ENCODE measurements around the gene SSPN. TPM values are rescaled to one million over a fixed set of nuclear protein-coding genes. Genes with fewer than 3 reads are reported as not detected.

SSPN gene
- total RNA-seq, 1 donor from 2014 or later: 2.1 TPM

DNA sequence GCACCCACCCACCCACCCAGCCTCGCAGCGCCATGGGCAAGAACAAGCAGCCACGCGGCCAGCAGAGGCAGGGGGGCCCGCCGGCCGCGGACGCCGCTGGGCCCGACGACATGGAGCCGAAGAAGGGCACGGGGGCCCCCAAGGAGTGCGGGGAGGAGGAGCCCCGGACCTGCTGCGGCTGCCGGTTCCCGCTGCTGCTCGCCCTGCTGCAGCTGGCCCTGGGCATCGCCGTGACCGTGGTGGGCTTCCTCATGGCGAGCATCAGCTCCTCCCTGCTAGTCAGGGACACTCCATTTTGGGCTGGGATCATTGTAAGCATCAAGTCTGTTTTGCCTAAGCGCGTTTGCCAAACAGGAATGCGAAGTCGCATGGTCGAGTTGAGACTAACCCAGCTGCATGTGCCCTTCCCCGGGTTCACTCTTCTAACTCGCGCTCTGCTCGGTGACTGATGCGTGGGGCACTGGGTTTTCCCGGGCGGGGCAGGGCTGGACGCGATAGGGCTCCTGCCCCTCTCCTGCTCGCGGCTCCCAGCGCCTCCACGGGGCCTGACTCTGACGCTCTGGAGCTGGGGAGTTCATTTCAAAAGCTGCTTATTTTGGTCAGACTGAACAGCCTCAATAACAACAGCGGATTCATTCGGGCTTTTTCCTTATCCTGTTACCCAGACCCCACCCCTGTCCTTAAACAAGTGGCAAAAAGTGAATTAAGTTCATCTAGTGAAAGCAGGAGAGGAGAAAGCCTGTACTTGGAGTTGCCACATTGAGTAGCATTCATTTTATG lies 458 bp downstream of the SSPN start:
- Mint-ChIP-seq H3K9me3 (ENCODE audit: low read depth) (no peaks in the 10 kb centered on the region), H3K4me1 (ENCODE audit: low read depth) (peaks cover 6% of the 10 kb centered on the region), H3K4me3 (ENCODE audit: low read depth) (peak overlapping the region; percentile 90), H3K27me3 (peaks cover 55% of the 10 kb centered on the region), H3K27ac (peak overlapping the region; percentile 96), H3K36me3 (ENCODE audit: insufficient read depth) (no peaks in the 10 kb centered on the region)
- peak; percentile 46 for DNase-seq (ENCODE audit: low spot score, unreplicated experiment)
- TF ChIP-seq, protein P1, sequence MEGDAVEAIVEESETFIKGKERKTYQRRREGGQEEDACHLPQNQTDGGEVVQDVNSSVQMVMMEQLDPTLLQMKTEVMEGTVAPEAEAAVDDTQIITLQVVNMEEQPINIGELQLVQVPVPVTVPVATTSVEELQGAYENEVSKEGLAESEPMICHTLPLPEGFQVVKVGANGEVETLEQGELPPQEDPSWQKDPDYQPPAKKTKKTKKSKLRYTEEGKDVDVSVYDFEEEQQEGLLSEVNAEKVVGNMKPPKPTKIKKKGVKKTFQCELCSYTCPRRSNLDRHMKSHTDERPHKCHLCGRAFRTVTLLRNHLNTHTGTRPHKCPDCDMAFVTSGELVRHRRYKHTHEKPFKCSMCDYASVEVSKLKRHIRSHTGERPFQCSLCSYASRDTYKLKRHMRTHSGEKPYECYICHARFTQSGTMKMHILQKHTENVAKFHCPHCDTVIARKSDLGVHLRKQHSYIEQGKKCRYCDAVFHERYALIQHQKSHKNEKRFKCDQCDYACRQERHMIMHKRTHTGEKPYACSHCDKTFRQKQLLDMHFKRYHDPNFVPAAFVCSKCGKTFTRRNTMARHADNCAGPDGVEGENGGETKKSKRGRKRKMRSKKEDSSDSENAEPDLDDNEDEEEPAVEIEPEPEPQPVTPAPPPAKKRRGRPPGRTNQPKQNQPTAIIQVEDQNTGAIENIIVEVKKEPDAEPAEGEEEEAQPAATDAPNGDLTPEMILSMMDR (IDR thresholded peaks at IDR 0.05; ENCODE audit: unreplicated experiment): no peak

GRCh38 chr12:26196421-26196716 lies 996 bp downstream of the SSPN start:
- no peaks in the 10 kb centered on the region for H3K9me3 Mint-ChIP-seq (ENCODE audit: low read depth)
- TF ChIP-seq, protein P1 (IDR thresholded peaks at IDR 0.05; ENCODE audit: unreplicated experiment): no peak
- no peaks in the 10 kb centered on the region for H3K36me3 Mint-ChIP-seq (ENCODE audit: insufficient read depth)
- no peak for DNase-seq (ENCODE audit: low spot score, unreplicated experiment)
- H3K27ac Mint-ChIP-seq: no peak overlapping the region
- H3K4me3 Mint-ChIP-seq (ENCODE audit: low read depth): peak overlapping the region; percentile 90
- peaks cover 55% of the 10 kb centered on the region for H3K27me3 Mint-ChIP-seq
- H3K4me1 Mint-ChIP-seq (ENCODE audit: low read depth): peaks cover 6% of the 10 kb centered on the region

- Mint-ChIP-seq H3K4me1 (ENCODE audit: low read depth) (peaks cover 6% of the 10 kb centered on the region), H3K27ac (no peak overlapping the region), H3K4me3 (ENCODE audit: low read depth) (no peak overlapping the region), H3K36me3 (ENCODE audit: insufficient read depth) (no peaks in the 10 kb centered on the region), H3K9me3 (ENCODE audit: low read depth) (no peaks in the 10 kb centered on the region), H3K27me3 (peaks cover 55% of the 10 kb centered on the region)
- no peak for DNase-seq (ENCODE audit: low spot score, unreplicated experiment)
- TF ChIP-seq, protein P1 (IDR thresholded peaks at IDR 0.05; ENCODE audit: unreplicated experiment): no peak
Observed at GRCh38 chr12:26197832-26198231, 2.5 kb downstream of the SSPN start.

- no peak for DNase-seq (ENCODE audit: low spot score, unreplicated experiment)
- Mint-ChIP-seq H3K36me3 (ENCODE audit: insufficient read depth) (no peaks in the 10 kb centered on the region), H3K4me3 (ENCODE audit: low read depth) (no peak overlapping the region), H3K4me1 (ENCODE audit: low read depth) (peaks cover 4% of the 10 kb centered on the region), H3K9me3 (ENCODE audit: low read depth) (no peaks in the 10 kb centered on the region), H3K27me3 (peaks cover 59% of the 10 kb centered on the region), H3K27ac (no peak overlapping the region)
- TF ChIP-seq, protein P1 (IDR thresholded peaks at IDR 0.05; ENCODE audit: unreplicated experiment): no peak
Observed at GRCh38 chr12:26198742-26199141, 3.4 kb downstream of the SSPN start.

GRCh38 chr12:26203167-26203780 lies 7.9 kb downstream of the SSPN start:
- no peaks in the 10 kb centered on the region for H3K4me1 Mint-ChIP-seq (ENCODE audit: low read depth)
- H3K27ac Mint-ChIP-seq: no peak overlapping the region
- no peak overlapping the region for H3K4me3 Mint-ChIP-seq (ENCODE audit: low read depth)
- no peaks in the 10 kb centered on the region for H3K36me3 Mint-ChIP-seq (ENCODE audit: insufficient read depth)
- DNase-seq (ENCODE audit: low spot score, unreplicated experiment): no peak
- H3K27me3 Mint-ChIP-seq: peaks cover 49% of the 10 kb centered on the region
- TF ChIP-seq, protein P1 (IDR thresholded peaks at IDR 0.05; ENCODE audit: unreplicated experiment): no peak
- H3K9me3 Mint-ChIP-seq (ENCODE audit: low read depth): no peaks in the 10 kb centered on the region

Data from progenitor cell of endocrine pancreas (in vitro differentiated cells).